ENCODE measurements around the gene MRPL38. TPM values are rescaled to one million over a fixed set of nuclear protein-coding genes. Genes with fewer than 3 reads are reported as not detected.

MRPL38 gene
- total and polyA plus RNA-seq, 2 donors (not counting 1 experiment from before 2014, with no cell fraction given) = 126 to 127 TPM

DNA sequence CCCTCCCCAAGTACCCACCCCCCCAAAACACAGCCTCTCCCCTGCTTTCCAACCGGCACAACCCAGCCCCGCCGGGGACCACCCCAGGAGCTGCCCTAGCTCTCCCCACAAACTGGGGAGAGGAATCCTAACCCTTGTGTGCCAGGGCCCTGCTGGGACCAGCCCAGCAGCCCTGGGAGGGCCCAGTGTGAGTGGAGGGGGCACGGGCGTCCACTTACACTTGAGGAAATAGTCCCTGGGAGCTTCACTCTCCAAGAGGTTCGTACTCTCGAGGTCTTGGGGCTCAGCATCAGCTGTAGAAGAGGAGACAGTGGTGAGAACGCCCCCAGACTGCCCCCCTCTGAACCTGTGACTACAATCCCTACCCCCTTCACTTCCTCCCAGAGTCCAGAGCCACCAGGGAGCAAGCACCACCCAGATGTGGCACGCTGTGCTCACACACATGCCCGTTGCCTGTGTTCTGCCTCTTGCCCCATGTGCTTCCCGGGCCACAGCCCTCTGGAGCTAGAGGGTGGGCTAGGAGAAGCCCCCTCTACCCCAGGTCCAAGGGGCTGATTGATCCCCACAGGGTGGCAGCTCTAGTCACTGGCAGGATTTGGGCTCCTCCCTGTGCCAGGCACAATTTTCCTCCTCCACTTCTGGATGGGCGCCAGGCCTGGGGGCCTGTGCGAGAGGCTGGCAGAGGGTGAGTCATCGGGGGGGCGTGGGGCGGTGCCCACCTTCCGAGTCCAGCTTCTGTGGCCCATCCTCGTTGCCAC is 29.3 kb downstream of the MRPL38 start:
- Histone ChIP-seq H3K27me3 (replicated peaks in 1 of 4; ENCODE audit: control extremely low read depth in 1 of 4, control insufficient read depth in 3 of 4, insufficient read depth in 4 of 4, low read length in 3 of 4) (peaks cover 0 to 7% (median 1%) of the 10 kb centered on the region in 4 experiments), H3K9me3 (ENCODE audit: control extremely low read depth in 1 of 3, control insufficient read depth in 2 of 3, insufficient read depth in 1 of 3, low read length in 2 of 3) (no peaks in the 10 kb centered on the region), H3K79me2 (ENCODE audit: control insufficient read depth, insufficient read depth, low read length) (no peaks in the 10 kb centered on the region), H2AFZ (ENCODE audit: insufficient read depth, low read depth, low read length, poor library complexity, severe bottlenecking) (peak overlapping the region; percentile 94), H3K36me3 (replicated peaks in 1 of 2; ENCODE audit: control extremely low read depth in 1 of 2, control insufficient read depth in 1 of 2, extremely low read depth in 1 of 2, insufficient read depth in 2 of 2, low read length in 1 of 2) (no peaks in the 10 kb centered on the region), H3K4me3 (ENCODE audit: control extremely low read depth in 1 of 5, extremely low read depth in 1 of 5, insufficient read depth in 1 of 5, low read depth in 2 of 5, low read length in 4 of 5) (peak overlapping the region in 2 of 5 experiments; percentile 49 to 69), H3K4me1 (ENCODE audit: control insufficient read depth in 2 of 2, insufficient read depth in 2 of 2, low read length in 2 of 2) (peaks cover 30 to 44% of the 10 kb centered on the region in 2 donors), H3K27ac (ENCODE audit: low read length in 2 of 2) (peak overlapping the region; percentile 50 to 55), H3K9ac (ENCODE audit: low read length) (peak overlapping the region; percentile 76), H3K4me2 (replicated peaks; ENCODE audit: low read depth, low read length, poor library complexity, severe bottlenecking) (peak overlapping the region; percentile 98), H4K20me1 (ENCODE audit: control insufficient read depth, insufficient read depth, low read length, poor library complexity, severe bottlenecking) (no peaks in the 10 kb centered on the region)
- ChIA-PET CTCF (interaction anchor here (0.6 to 5.6 kb wide), 18 partner anchors 9 to 1240 kb away, joined by 3 to 52 read pairs (median 4); partner anchors contain the start of genes MRPL38, TRIM65 and WBP2), POLR2A (interaction anchor here (0.6 to 2.0 kb wide), 11 partner anchors 11 to 99 kb away, joined by 3 to 18 read pairs (median 5); partner anchors contain the start of genes TRIM65, UNC13D, UNK and WBP2)
- no peaks in the 10 kb centered on the region for H3K9me3 Mint-ChIP-seq (ENCODE audit: insufficient read depth)
- H3K27me3 Mint-ChIP-seq = peaks cover 4% of the 10 kb centered on the region
- TF ChIP-seq EZH2 (IDR thresholded peaks at IDR 0.05; ENCODE audit: borderline replicate concordance, insufficient read depth, low read depth, low read length, poor library complexity, severe bottlenecking) = no peak
- TF ChIP-seq, protein P1, sequence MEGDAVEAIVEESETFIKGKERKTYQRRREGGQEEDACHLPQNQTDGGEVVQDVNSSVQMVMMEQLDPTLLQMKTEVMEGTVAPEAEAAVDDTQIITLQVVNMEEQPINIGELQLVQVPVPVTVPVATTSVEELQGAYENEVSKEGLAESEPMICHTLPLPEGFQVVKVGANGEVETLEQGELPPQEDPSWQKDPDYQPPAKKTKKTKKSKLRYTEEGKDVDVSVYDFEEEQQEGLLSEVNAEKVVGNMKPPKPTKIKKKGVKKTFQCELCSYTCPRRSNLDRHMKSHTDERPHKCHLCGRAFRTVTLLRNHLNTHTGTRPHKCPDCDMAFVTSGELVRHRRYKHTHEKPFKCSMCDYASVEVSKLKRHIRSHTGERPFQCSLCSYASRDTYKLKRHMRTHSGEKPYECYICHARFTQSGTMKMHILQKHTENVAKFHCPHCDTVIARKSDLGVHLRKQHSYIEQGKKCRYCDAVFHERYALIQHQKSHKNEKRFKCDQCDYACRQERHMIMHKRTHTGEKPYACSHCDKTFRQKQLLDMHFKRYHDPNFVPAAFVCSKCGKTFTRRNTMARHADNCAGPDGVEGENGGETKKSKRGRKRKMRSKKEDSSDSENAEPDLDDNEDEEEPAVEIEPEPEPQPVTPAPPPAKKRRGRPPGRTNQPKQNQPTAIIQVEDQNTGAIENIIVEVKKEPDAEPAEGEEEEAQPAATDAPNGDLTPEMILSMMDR (IDR thresholded peaks at IDR 0.05) = no peak
- intact Hi-C loops (cut with micrococcal nuclease) = loop anchor here (5.0 kb wide), 1 partner anchor 33 kb away; the partner anchor contains the start of gene UNC13D
- DNase-seq (no peak), ATAC-seq (ENCODE audit: low read depth) (no peak)
- peaks cover 35% of the 10 kb centered on the region for H3K4me1 Mint-ChIP-seq
- peak overlapping the region; percentile 91 for H3K27ac Mint-ChIP-seq
- peak overlapping the region; percentile 90 for H3K4me3 Mint-ChIP-seq
- WGBS (ENCODE audit: insufficient coverage) = 62% methylated on average over 15 of the region's 18 CpGs
